ENCODE data around the gene GJA9. TPM values are rescaled to one million over a fixed set of nuclear protein-coding genes. Genes with fewer than 3 reads are reported as not detected.

Gene GJA9
- total and polyA plus RNA-seq, 2 of the 8 experiments (the other 6 are each of a cell fraction or from before 2014, with no cell fraction given): not detected

DNA sequence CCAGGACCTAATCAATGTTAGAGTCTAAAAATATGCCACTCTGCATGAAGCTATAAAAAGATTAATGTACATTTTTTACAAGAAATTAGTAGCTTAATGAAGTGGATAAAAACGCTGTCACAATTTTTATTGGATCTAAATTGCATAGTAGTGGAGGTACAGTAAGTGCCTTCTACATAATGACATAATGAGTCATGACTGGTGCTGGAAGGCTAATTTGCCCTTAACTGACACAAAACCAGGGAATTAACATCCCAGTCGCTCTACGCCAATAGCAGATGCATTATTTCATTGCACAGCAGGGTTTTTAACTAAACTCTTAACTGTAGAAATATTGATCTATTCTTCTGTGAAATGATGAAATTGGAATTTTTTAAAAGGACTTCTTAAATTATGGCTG, 55.1 kb downstream of the GJA9 start:
- H3K4me3 ChIP-seq (ENCODE audit: extremely low read depth in 1 of 4, insufficient read depth in 2 of 4, low read depth in 3 of 4, low read length in 4 of 4): no peak overlapping the region
- no peak overlapping the region for H2BK15ac ChIP-seq (ENCODE audit: low read length)
- no peak overlapping the region for H3K23ac ChIP-seq (ENCODE audit: insufficient read length)
- no peak overlapping the region for H3K14ac ChIP-seq (ENCODE audit: insufficient read length)
- no peaks in the 10 kb centered on the region for H3K36me3 ChIP-seq (ENCODE audit: control insufficient read depth in 2 of 4, insufficient read depth in 4 of 4, low read length in 3 of 4)
- WGBS, 2 experiments (ENCODE audit: extremely low coverage in 1 of 2, insufficient coverage in 1 of 2, insufficient read length in 1 of 2, insufficient replicate concordance in 2 of 2, low coverage in 1 of 2, low lambda C conversion rate in 2 of 2, missing lambda C conversion rate in 1 of 2): 80% methylated on average over 3 of the region's 3 CpGs; no CpG with 5 or more reads in 1 of the 2 experiments
- H2AK5ac ChIP-seq (ENCODE audit: low read depth, low read length): no peak overlapping the region
- no peak overlapping the region for H4K5ac ChIP-seq (ENCODE audit: insufficient read length, low read depth, low read length)
- H3K79me1 ChIP-seq (ENCODE audit: low read depth, low read length): no peaks in the 10 kb centered on the region
- no peaks in the 10 kb centered on the region for H3K23me2 ChIP-seq (ENCODE audit: low read depth, low read length)
- TF ChIP-seq POLR2A (IDR thresholded peaks at IDR 0.05; ENCODE audit: control extremely low read depth in 1 of 2, low read depth in 2 of 2, low read length in 2 of 2): no peak
- no peak for TF ChIP-seq SP2 (IDR thresholded peaks at IDR 0.05; ENCODE audit: low read length)
- no peak for TF ChIP-seq CEBPB (IDR thresholded peaks at IDR 0.05; ENCODE audit: low read depth, low read length)
- TF ChIP-seq MAFK (IDR thresholded peaks at IDR 0.05; ENCODE audit: low read depth, low read length): no peak
- no peak for TF ChIP-seq PHF8 (conservative IDR thresholded peaks at IDR 0.05; ENCODE audit: low read depth, low read length)
- no peak for TF ChIP-seq CBX5 (IDR thresholded peaks at IDR 0.05; ENCODE audit: low read depth, low read length)
- TF ChIP-seq CREB1 (IDR thresholded peaks at IDR 0.05): no peak
- TF ChIP-seq SIX5 (IDR thresholded peaks at IDR 0.05; ENCODE audit: low read depth, low read length): no peak
- TF ChIP-seq POLR2AphosphoS5 (IDR thresholded peaks at IDR 0.05; ENCODE audit: low read depth, low read length): no peak
- TF ChIP-seq EP300 (IDR thresholded peaks at IDR 0.05; ENCODE audit: borderline replicate concordance in 1 of 2, low read depth in 2 of 2, low read length in 2 of 2): no peak
- TF ChIP-seq ZNF274 (IDR thresholded peaks at IDR 0.05; ENCODE audit: borderline replicate concordance, extremely low read depth, low read length): no peak
- no peak for TF ChIP-seq EGR1 (IDR thresholded peaks at IDR 0.05; ENCODE audit: borderline replicate concordance, low read depth, low read length)
- no peak for TF ChIP-seq SP4 (IDR thresholded peaks at IDR 0.05; ENCODE audit: low read length)
- no peak for TF ChIP-seq CHD2 (IDR thresholded peaks at IDR 0.05; ENCODE audit: low read length)
- no peak for TF ChIP-seq SIN3A (conservative IDR thresholded peaks at IDR 0.05 in 1 of 2, IDR thresholded peaks at IDR 0.05 in 1 of 2; ENCODE audit: low read depth in 1 of 2, low read length in 2 of 2)
- no peak for TF ChIP-seq SP1 (IDR thresholded peaks at IDR 0.05; ENCODE audit: low read depth, low read length)
- no peak overlapping the region for H3K4ac ChIP-seq (replicated peaks; ENCODE audit: insufficient read length, low read depth, low read length)
- no peak overlapping the region for H2BK5ac ChIP-seq (ENCODE audit: low read depth, low read length)
- no peak overlapping the region for H3K4me2 ChIP-seq (ENCODE audit: insufficient read depth in 1 of 2, low read depth in 2 of 2, low read length in 2 of 2)
- no peaks in the 10 kb centered on the region for H3K9me3 ChIP-seq (ENCODE audit: insufficient read depth in 2 of 2, low read depth in 1 of 2, low read length in 1 of 2)
- H3K18ac ChIP-seq (ENCODE audit: extremely low read depth, low read length): no peak overlapping the region
- no peak for FAIRE-seq
- H2BK20ac ChIP-seq (ENCODE audit: low read length): no peak overlapping the region
- POLR2A ChIA-PET (ENCODE audit: partially characterized antibody): no interaction called here
- no peak for DNase-seq (ENCODE audit: low read depth in 1 of 2, low spot score in 2 of 2)
- H3K27me3 ChIP-seq (replicated peaks in 1 of 4; ENCODE audit: control insufficient read depth in 3 of 4, extremely low read depth in 1 of 4, insufficient read depth in 3 of 4, low read length in 3 of 4): no peaks in the 10 kb centered on the region; a peak in 1 of 7 replicates
- no peak overlapping the region for H3K27ac ChIP-seq (ENCODE audit: low read depth, low read length)
- no peak overlapping the region for H2BK12ac ChIP-seq (ENCODE audit: low read depth, low read length)
- no peaks in the 10 kb centered on the region for H3K4me1 ChIP-seq (replicated peaks in 1 of 4; ENCODE audit: control insufficient read depth in 3 of 4, insufficient read depth in 4 of 4, low read length in 3 of 4)
- H4K20me1 ChIP-seq (replicated peaks in 1 of 2; ENCODE audit: control insufficient read depth in 1 of 2, insufficient read depth in 2 of 2, low read length in 2 of 2): no peaks in the 10 kb centered on the region
- no peaks in the 10 kb centered on the region for H3K79me2 ChIP-seq (ENCODE audit: control insufficient read depth in 1 of 2, insufficient read depth in 2 of 2, low read length in 2 of 2)
- no peak overlapping the region for H4K8ac ChIP-seq (ENCODE audit: extremely low read depth, insufficient read depth, low read length)
- no peak overlapping the region for H2AFZ ChIP-seq (ENCODE audit: low read length)
- H2BK120ac ChIP-seq (replicated peaks; ENCODE audit: low read depth, low read length): no peak overlapping the region
- no peak overlapping the region for H3K56ac ChIP-seq (replicated peaks; ENCODE audit: insufficient read length, low read depth, low read length)
- CTCF ChIA-PET (ENCODE audit: partially characterized antibody): interaction anchor here (1.2 to 8.1 kb wide), 5 partner anchors 7 to 251 kb away, joined by 3 to 71 read pairs (median 14); no protein-coding TSS in a partner anchor
- no peak overlapping the region for H3K9ac ChIP-seq (replicated peaks in 1 of 4; ENCODE audit: extremely low read depth in 1 of 4, low read depth in 3 of 4, low read length in 3 of 4)
- no peak overlapping the region for H4K91ac ChIP-seq (replicated peaks; ENCODE audit: insufficient read length, low read length)
